Caco-2 (cell line): ENCODE results near the gene SLC36A3. TPM values are rescaled to one million over a fixed set of nuclear protein-coding genes. Genes with fewer than 3 reads are reported as not detected.
A peak's percentile ranks its signal among the peaks of the same experiment; 100 is the strongest.

ENCODE experiments used
- BruUV-seq: library from RNA; stranded (reverse); fragments of 400-500 nt; replicated peaks from 2 replicates; lab custom pipeline; 2021; lab: Mats Ljungman, UMichigan
- CTCF ChIA-PET: fragments of 300-600 bp; sonication (Branson Sonifier 250); formaldehyde crosslinking; loops from one replicate; lab custom pipeline; 2022; ENCODE audit warnings: antibody characterized with exemption; lab: Charles Lee
- POLR2A ChIA-PET: fragments of 300-600 bp; sonication (Branson Sonifier 250); formaldehyde crosslinking; loops from one replicate; lab custom pipeline; 2022; ENCODE audit warnings: antibody characterized with exemption; lab: Charles Lee
- DNase-seq, 2 experiments: peaks; one replicate each; pipeline versions ENCODE4 v3.0.0 to v3.0.0-alpha.2; 2020 to 2022
- H3K27me3 ChIP-seq: replicated peaks from 2 replicates; pipeline ENCODE4 v1.6.0; 2011; ENCODE audit warnings: low read length; ENCODE audit not compliant: control insufficient read depth, insufficient read depth
- H3K36me3 ChIP-seq: 2 replicates; pipeline ENCODE4 v1.5.1; 2011; ENCODE audit warnings: low read length; ENCODE audit not compliant: control insufficient read depth, insufficient read depth
- H3K4me1 ChIP-seq: fragments of 250-450 bp; sonication (Bioruptor Pico); 2 replicates; pipeline ENCODE4 v1.5.1; 2020; ENCODE audit warnings: mild to moderate bottlenecking
- H3K4me3 ChIP-seq: 2 replicates; pipeline ENCODE4 v1.5.1; 2011; ENCODE audit warnings: low read depth, mild to moderate bottlenecking, control low read depth, low read length
- H3K9me3 ChIP-seq: fragments of 250-450 bp; sonication (Bioruptor Pico); 2 replicates; pipeline ENCODE4 v1.5.1; 2020; ENCODE audit warnings: mild to moderate bottlenecking, moderate library complexity
- H3K27ac Mint-ChIP-seq: one replicate; pipeline ENCODE4 v1.8.0; 2022; ENCODE audit warnings: mixed read lengths; ENCODE audit not compliant: unreplicated experiment
- H3K27me3 Mint-ChIP-seq: one replicate; pipeline ENCODE4 v1.8.0; 2022; ENCODE audit warnings: mixed read lengths; ENCODE audit not compliant: insufficient read depth, unreplicated experiment
- H3K36me3 Mint-ChIP-seq: one replicate; pipeline ENCODE4 v1.8.0; 2022; ENCODE audit warnings: mild to moderate bottlenecking, mixed read lengths; ENCODE audit not compliant: insufficient read depth, unreplicated experiment
- H3K4me1 Mint-ChIP-seq: one replicate; pipeline ENCODE4 v1.8.0; 2022; ENCODE audit warnings: low read depth, mixed read lengths; ENCODE audit not compliant: unreplicated experiment
- H3K4me3 Mint-ChIP-seq: one replicate; pipeline ENCODE4 v1.8.0; 2022; ENCODE audit warnings: mild to moderate bottlenecking, moderate library complexity, mixed read lengths; ENCODE audit not compliant: unreplicated experiment
- H3K9me3 Mint-ChIP-seq: one replicate; pipeline ENCODE4 v1.8.0; 2022; ENCODE audit warnings: mixed read lengths; ENCODE audit not compliant: unreplicated experiment
- CTCF ChIP-seq, 2 experiments: fragments of 200-600 bp in 1 of 2; IDR thresholded peaks; 1 replicate in 1 of 2; 2 replicates in 1 of 2; pipeline versions ENCODE4 v1.5.1 to v1.8.0; 2011 to 2022; ENCODE audit warnings: antibody characterized with exemption in 1 of 2, control low read depth in 1 of 2, inconsistent platforms in 1 of 2, low read depth in 1 of 2, low read length in 1 of 2, mild to moderate bottlenecking in 1 of 2, moderate library complexity in 1 of 2; ENCODE audit not compliant: insufficient read depth in 1 of 2, severe bottlenecking in 1 of 2, unreplicated experiment in 1 of 2
- intact Hi-C: fragments of 100-400 bp; cut with micrococcal nuclease; formaldehyde crosslinking; loops from one replicate; pipeline ENCODE4 v1.10.0; 2022; ENCODE audit not compliant: unreplicated experiment
- total RNA-seq: library from RNA; stranded (reverse); gene quantifications from 2 replicates; pipeline ENCODE4 v1.2.3, GENCODE V29; 2022

Gene SLC36A3
- total RNA-seq, 1 experiment from 2014 or later, result not detected

GRCh38 chr5:151317871-151318270 lies 14.3 kb upstream of the SLC36A3 start:
- no peak overlapping the region for H3K4me3 ChIP-seq
- H3K27me3 ChIP-seq, result no peaks in the 10 kb centered on the region
- BruUV-seq, result no TSS peak
- peaks cover 13% of the 10 kb centered on the region for H3K4me1 Mint-ChIP-seq
- no peaks in the 10 kb centered on the region for H3K36me3 Mint-ChIP-seq
- H3K9me3 ChIP-seq, result no peaks in the 10 kb centered on the region
- no peak overlapping the region for H3K4me3 Mint-ChIP-seq
- intact Hi-C loops, result loop anchor here (5.0 to 10.0 kb wide), 4 partner anchors 66 to 334 kb away; partner anchors contain the start of gene GM2A
- TF ChIP-seq CTCF (IDR thresholded peaks at IDR 0.05; ENCODE audit: insufficient read depth in 1 of 2, low read depth in 1 of 2, low read length in 1 of 2, severe bottlenecking in 1 of 2, unreplicated experiment in 1 of 2), result no peak
- ChIA-PET POLR2A (no interaction called here), CTCF (interaction anchor here (0.5 to 0.7 kb wide), 2 partner anchors 18 to 1776 kb away, joined by 3 to 4 read pairs; no protein-coding TSS in a partner anchor)
- no peaks in the 10 kb centered on the region for H3K36me3 ChIP-seq
- no peak overlapping the region for H3K27ac Mint-ChIP-seq
- peaks cover 8% of the 10 kb centered on the region; the same call in 1 of the 2 replicates for H3K4me1 ChIP-seq
- H3K9me3 Mint-ChIP-seq, result no peaks in the 10 kb centered on the region
- H3K27me3 Mint-ChIP-seq, result no peaks in the 10 kb centered on the region
- DNase-seq, result no peak

- Mint-ChIP-seq H3K9me3 (no peaks in the 10 kb centered on the region), H3K36me3 (no peaks in the 10 kb centered on the region), H3K27me3 (no peaks in the 10 kb centered on the region), H3K4me3 (no peak overlapping the region), H3K27ac (no peak overlapping the region), H3K4me1 (peaks cover 13% of the 10 kb centered on the region)
- intact Hi-C loops, result loop anchor here (1.0 to 10.0 kb wide), 6 partner anchors 28 to 336 kb away; partner anchors contain the start of gene GM2A
- Histone ChIP-seq H3K27me3 (no peaks in the 10 kb centered on the region), H3K36me3 (no peaks in the 10 kb centered on the region), H3K9me3 (no peaks in the 10 kb centered on the region), H3K4me3 (no peak overlapping the region), H3K4me1 (peaks cover 8% of the 10 kb centered on the region; the same call in 1 of the 2 replicates)
- no TSS peak for BruUV-seq
- CTCF ChIA-PET, result interaction anchor here (0.5 to 1.5 kb wide), 11 partner anchors 10 to 447 kb away, joined by 3 to 19 read pairs (median 5); partner anchors contain the start of genes ANXA6, CCDC69, GM2A and SLC36A1
- DNase-seq, result peak; percentile 74 to 81
- POLR2A ChIA-PET, result no interaction called here
- peak; percentile 89 to 92 for TF ChIP-seq CTCF (IDR thresholded peaks at IDR 0.05; ENCODE audit: insufficient read depth in 1 of 2, low read depth in 1 of 2, low read length in 1 of 2, severe bottlenecking in 1 of 2, unreplicated experiment in 1 of 2)
Observed at GRCh38 chr5:151315998-151316597, 12.5 kb upstream of the SLC36A3 start.

GRCh38 chr5:151313357-151313756 lies 9.8 kb upstream of the SLC36A3 start:
- Histone ChIP-seq H3K27me3 (no peaks in the 10 kb centered on the region), H3K9me3 (no peaks in the 10 kb centered on the region), H3K4me3 (no peak overlapping the region), H3K4me1 (peaks cover 8% of the 10 kb centered on the region; the same call in 1 of the 2 replicates), H3K36me3 (no peaks in the 10 kb centered on the region)
- no peak for TF ChIP-seq CTCF (IDR thresholded peaks at IDR 0.05; ENCODE audit: insufficient read depth in 1 of 2, low read depth in 1 of 2, low read length in 1 of 2, severe bottlenecking in 1 of 2, unreplicated experiment in 1 of 2)
- no TSS peak for BruUV-seq
- H3K4me1 Mint-ChIP-seq, result peaks cover 13% of the 10 kb centered on the region
- intact Hi-C loops, result loop anchor here (10.0 kb wide), 1 partner anchor 309 kb away; no protein-coding TSS in a partner anchor
- POLR2A ChIA-PET, result no interaction called here
- CTCF ChIA-PET, result interaction anchor here (0.9 kb wide), 1 partner anchor 15 kb away, joined by 3 read pairs; no protein-coding TSS in a partner anchor
- H3K27ac Mint-ChIP-seq, result no peak overlapping the region
- peaks cover 1% of the 10 kb centered on the region for H3K27me3 Mint-ChIP-seq
- no peak overlapping the region for H3K4me3 Mint-ChIP-seq
- no peak for DNase-seq
- no peaks in the 10 kb centered on the region for H3K9me3 Mint-ChIP-seq
- H3K36me3 Mint-ChIP-seq, result no peaks in the 10 kb centered on the region
